Spinal cord (tissue), 10 donors: ENCODE results near the gene DAB1. TPM values are rescaled to one million over a fixed set of nuclear protein-coding genes. Genes with fewer than 3 reads are reported as not detected.

Experiments used
- DNase-seq, 6 donors: peaks; one replicate each; pipeline versions ENCODE4 v3.0.0 to v3.0.0-alpha.2; 2013 to 2015; ENCODE audit warnings: low spot score in 6 of 6, low read depth in 4 of 6
- H3K27ac ChIP-seq: one replicate; pipeline ENCODE4 v1.5.1; 2013; ENCODE audit warnings: low read depth, low read length, control low read depth
- H3K27me3 ChIP-seq: one replicate; pipeline ENCODE4 v1.6.1; 2013; ENCODE audit warnings: low read length; ENCODE audit not compliant: control insufficient read depth, insufficient read depth
- H3K36me3 ChIP-seq: one replicate; pipeline ENCODE4 v1.6.1; 2013; ENCODE audit warnings: low read length; ENCODE audit not compliant: control insufficient read depth, insufficient read depth
- H3K4me1 ChIP-seq: one replicate; pipeline ENCODE4 v1.6.1; 2013; ENCODE audit warnings: low read length; ENCODE audit not compliant: control insufficient read depth, insufficient read depth
- H3K4me3 ChIP-seq: one replicate; pipeline ENCODE4 v1.5.1; 2013; ENCODE audit warnings: low read depth, low read length, control low read depth
- H3K9me3 ChIP-seq: one replicate; pipeline ENCODE4 v1.6.1; 2013; ENCODE audit warnings: low read length; ENCODE audit not compliant: control insufficient read depth, insufficient read depth
- WGBS: methylation state at CpG from one replicate; pipeline ENCODE4 v1.1.5; 2013; ENCODE audit warnings: missing lambda C conversion rate; ENCODE audit not compliant: insufficient coverage; 5-methylcytosine and 5-hydroxymethylcytosine counted together
- polyA plus RNA-seq, 2 donors: library from polyadenylated mRNA; unstranded; fragments of 120-200 nt; gene quantifications; one replicate each; pipeline ENCODE4 v1.2.1, GENCODE V29; 2013; ENCODE audit not compliant: insufficient read length in 2 of 2
- total RNA-seq, 2 donors: library from RNA; depleted of rRNA in 1 of 2; stranded (reverse); fragments of 120-200 nt in 1 of 2; fragments of >200 nt in 1 of 2; gene quantifications; one replicate each; pipeline versions ENCODE4 v1.2.3 to v1.2.4, GENCODE V29; 2013 to 2014
- donor health status: healthy.

Gene DAB1
- total and polyA plus RNA-seq, 4 donors: 8.3 to 27.9 (median 16.9) TPM

- no peak overlapping the region for H3K27ac ChIP-seq
- no peaks in the 10 kb centered on the region for H3K27me3 ChIP-seq
- no peaks in the 10 kb centered on the region for H3K9me3 ChIP-seq
- no peak for DNase-seq
- no peaks in the 10 kb centered on the region for H3K4me1 ChIP-seq
- no peaks in the 10 kb centered on the region for H3K36me3 ChIP-seq
- no peak overlapping the region for H3K4me3 ChIP-seq
- 56% methylated on average over 1 of the region's 1 CpG for WGBS
Measured at GRCh38 chr1:57376041-57376440, 47.8 kb downstream of the DAB1 start.

GRCh38 chr1:57369889-57370288, 54.0 kb downstream of the DAB1 start:
- 94% methylated on average over 3 of the region's 4 CpGs for WGBS
- Histone ChIP-seq H3K36me3 (no peaks in the 10 kb centered on the region), H3K4me1 (peaks cover 2% of the 10 kb centered on the region), H3K4me3 (no peak overlapping the region), H3K27ac (no peak overlapping the region), H3K27me3 (no peaks in the 10 kb centered on the region), H3K9me3 (peaks cover 4% of the 10 kb centered on the region)
- no peak for DNase-seq

DNA sequence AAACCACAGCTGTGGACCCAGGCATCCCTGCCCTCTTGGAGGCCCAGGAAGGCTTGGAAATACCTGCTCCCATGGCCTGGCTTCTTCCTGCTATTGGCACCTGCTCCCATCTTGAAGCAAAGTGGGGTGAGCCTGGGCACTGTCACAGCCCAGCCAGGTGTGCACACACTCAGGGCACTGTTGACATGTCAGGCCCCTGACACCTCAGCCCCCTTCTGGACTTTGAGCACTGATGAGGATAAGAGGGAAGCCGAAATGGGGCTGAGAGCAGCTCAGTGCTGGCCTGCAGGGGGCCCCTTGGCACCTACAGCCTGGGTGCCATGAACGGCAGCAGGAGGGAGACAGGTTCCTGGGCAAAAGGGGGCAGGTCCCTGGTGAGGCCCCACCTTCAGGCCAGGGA, 55.9 kb downstream of the DAB1 start:
- Histone ChIP-seq H3K27me3 (no peaks in the 10 kb centered on the region), H3K36me3 (no peaks in the 10 kb centered on the region), H3K9me3 (peaks cover 4% of the 10 kb centered on the region), H3K27ac (no peak overlapping the region), H3K4me1 (peaks cover 2% of the 10 kb centered on the region), H3K4me3 (no peak overlapping the region)
- 100% methylated on average over 2 of the region's 2 CpGs for WGBS
- no peak for DNase-seq

GRCh38 chr1:57363643-57364042, 60.2 kb downstream of the DAB1 start:
- DNase-seq: no peak
- peaks cover 4% of the 10 kb centered on the region for H3K9me3 ChIP-seq
- 71% methylated on average over 1 of the region's 1 CpG for WGBS
- H3K27ac ChIP-seq: no peak overlapping the region
- no peaks in the 10 kb centered on the region for H3K27me3 ChIP-seq
- H3K4me3 ChIP-seq: no peak overlapping the region
- H3K36me3 ChIP-seq: no peaks in the 10 kb centered on the region
- H3K4me1 ChIP-seq: peaks cover 2% of the 10 kb centered on the region

DNA sequence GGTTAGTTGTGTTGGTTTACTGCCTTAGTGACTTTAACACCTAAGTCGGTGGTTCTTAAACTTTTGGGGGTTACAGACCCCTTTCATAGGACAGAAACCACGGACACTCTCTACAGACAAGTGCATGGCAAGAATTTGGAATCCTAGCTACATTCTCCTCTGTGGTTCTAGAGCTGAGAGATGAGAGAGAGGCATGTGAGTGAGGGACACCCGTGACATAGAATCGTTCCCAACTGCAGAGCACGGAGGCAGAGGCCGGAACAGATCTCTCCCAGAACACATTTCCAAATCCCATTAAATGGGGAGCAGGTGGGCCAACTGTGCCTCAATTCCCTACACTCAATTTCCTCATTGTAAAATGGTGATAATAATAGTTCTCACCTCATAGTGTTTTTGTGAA, 60.7 kb downstream of the DAB1 start:
- Histone ChIP-seq H3K4me3 (no peak overlapping the region), H3K4me1 (peaks cover 2% of the 10 kb centered on the region), H3K27me3 (no peaks in the 10 kb centered on the region), H3K9me3 (peaks cover 2% of the 10 kb centered on the region), H3K36me3 (no peaks in the 10 kb centered on the region), H3K27ac (no peak overlapping the region)
- no peak for DNase-seq
- no CpG with 5 or more reads among the region's 6 CpGs for WGBS

GRCh38 chr1:57362480-57362879, 61.4 kb downstream of the DAB1 start:
- H3K4me1 ChIP-seq: no peaks in the 10 kb centered on the region
- 86% methylated on average over 1 of the region's 2 CpGs for WGBS
- H3K36me3 ChIP-seq: no peaks in the 10 kb centered on the region

DNA sequence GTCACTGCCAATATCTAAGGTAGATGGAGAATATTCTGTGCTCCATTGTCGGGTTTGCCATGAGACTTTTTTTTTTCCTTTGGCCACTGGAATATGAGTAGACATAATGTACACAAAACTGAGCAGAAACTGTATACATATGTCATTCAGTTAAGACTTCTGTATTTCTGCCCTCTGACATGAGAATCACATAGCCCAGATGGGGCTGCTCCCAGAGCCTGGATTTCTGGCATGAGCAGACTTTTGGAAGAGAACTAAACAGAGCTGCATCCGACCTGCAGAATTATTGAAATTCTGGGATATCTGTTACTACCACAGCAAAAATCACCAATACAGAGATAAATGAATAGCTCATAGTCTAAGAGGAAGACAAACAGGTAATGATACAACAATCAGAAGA, 62.3 kb downstream of the DAB1 start:
- WGBS: no CpG with 5 or more reads among the region's 2 CpGs
- Histone ChIP-seq H3K27me3 (no peaks in the 10 kb centered on the region), H3K27ac (no peak overlapping the region), H3K4me3 (no peak overlapping the region), H3K36me3 (no peaks in the 10 kb centered on the region), H3K4me1 (no peaks in the 10 kb centered on the region), H3K9me3 (no peaks in the 10 kb centered on the region)
- DNase-seq: no peak

More at GRCh38 chr1:57362480-57362879, 61.4 kb downstream of the DAB1 start:
- no peaks in the 10 kb centered on the region for H3K27me3 ChIP-seq
- DNase-seq: no peak
- no peak overlapping the region for H3K4me3 ChIP-seq
- H3K9me3 ChIP-seq: no peaks in the 10 kb centered on the region
- no peak overlapping the region for H3K27ac ChIP-seq

DNA sequence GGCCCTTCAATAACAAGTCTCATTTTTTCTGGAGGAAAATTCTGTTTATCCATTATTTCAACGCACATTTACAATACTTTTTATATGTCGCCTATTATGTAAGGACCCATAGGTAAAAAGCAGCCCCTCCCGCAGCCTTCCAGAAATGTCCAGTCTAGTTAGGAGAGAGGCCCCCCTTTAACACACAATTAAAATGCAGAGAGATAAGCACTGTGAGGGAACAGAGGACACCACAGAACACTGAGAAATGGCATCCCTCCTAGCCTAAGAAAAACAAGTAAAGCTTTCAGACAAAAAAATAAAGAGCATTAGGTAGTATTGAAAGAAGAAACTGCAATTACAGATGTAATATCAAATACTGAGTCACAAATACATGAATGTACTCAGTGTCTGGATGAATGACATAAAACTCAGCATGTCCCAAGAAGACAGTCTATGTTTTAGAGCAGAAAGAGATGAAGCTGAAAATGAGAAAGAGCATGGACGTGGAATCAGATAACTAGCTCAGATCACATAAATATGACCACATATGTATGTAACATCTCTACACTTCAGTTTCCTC, 62.9 kb downstream of the DAB1 start:
- H3K4me3 ChIP-seq: no peak overlapping the region
- no peaks in the 10 kb centered on the region for H3K9me3 ChIP-seq
- no peaks in the 10 kb centered on the region for H3K27me3 ChIP-seq
- no CpG with 5 or more reads among the region's 4 CpGs for whole genome bisulfite sequencing
- H3K27ac ChIP-seq: no peak overlapping the region
- H3K4me1 ChIP-seq: no peaks in the 10 kb centered on the region
- DNase-seq: no peak
- H3K36me3 ChIP-seq: no peaks in the 10 kb centered on the region

GRCh38 chr1:57357462-57357861, 66.4 kb downstream of the DAB1 start:
- WGBS: no CpG with 5 or more reads among the region's 3 CpGs
- H3K27me3 ChIP-seq: no peaks in the 10 kb centered on the region

GRCh38 chr1:57353654-57354053, 70.2 kb downstream of the DAB1 start:
- H3K27me3 ChIP-seq: no peaks in the 10 kb centered on the region
- H3K36me3 ChIP-seq: no peaks in the 10 kb centered on the region
- no peak for DNase-seq
- no peaks in the 10 kb centered on the region for H3K9me3 ChIP-seq
- H3K4me3 ChIP-seq: no peak overlapping the region
- H3K27ac ChIP-seq: no peak overlapping the region
- 100% methylated on average over 1 of the region's 4 CpGs for WGBS
- H3K4me1 ChIP-seq: no peaks in the 10 kb centered on the region

More at GRCh38 chr1:57357462-57357861, 66.4 kb downstream of the DAB1 start:
- Histone ChIP-seq H3K9me3 (no peaks in the 10 kb centered on the region), H3K27ac (no peak overlapping the region), H3K4me1 (no peaks in the 10 kb centered on the region), H3K36me3 (no peaks in the 10 kb centered on the region), H3K4me3 (no peak overlapping the region)
- no peak for DNase-seq
